ENCODE results near the gene UNC5C.

The UNC5C gene

GRCh38 chr4:95548738-95549245 lies at the start of gene UNC5C:
Gene UNC5C (minus strand): TSS chr4:95548973.
- no peak for DNase-seq (ENCODE audit: low read depth)

- DNase-seq (ENCODE audit: low read depth): no peak
Observed at GRCh38 chr4:95596676-95597075, 47.9 kb upstream of the UNC5C start.

DNA sequence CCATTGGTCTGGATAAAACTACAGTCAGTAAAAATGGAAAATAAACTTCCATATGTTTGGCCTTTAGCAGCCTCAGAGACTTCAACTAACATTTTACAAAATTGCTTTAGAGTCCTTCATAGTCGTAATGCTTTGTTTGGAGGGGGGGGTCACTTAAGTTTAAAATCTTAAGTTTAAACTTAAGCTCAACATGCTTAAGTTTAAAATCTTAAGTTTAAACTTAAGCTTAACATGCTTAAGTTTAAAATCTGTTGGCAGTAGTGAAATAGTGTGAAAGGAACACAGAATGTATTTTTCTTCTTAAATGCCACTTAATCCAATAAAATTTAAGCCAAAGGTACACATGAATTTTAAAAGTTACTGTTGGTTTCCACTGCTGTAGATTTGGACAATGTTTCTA lies 45.9 kb upstream of the UNC5C start:
- no peak for DNase-seq (ENCODE audit: low read depth)

GRCh38 chr4:95594013-95594412 lies 45.2 kb upstream of the UNC5C start:
- DNase-seq (ENCODE audit: low read depth): no peak

DNA sequence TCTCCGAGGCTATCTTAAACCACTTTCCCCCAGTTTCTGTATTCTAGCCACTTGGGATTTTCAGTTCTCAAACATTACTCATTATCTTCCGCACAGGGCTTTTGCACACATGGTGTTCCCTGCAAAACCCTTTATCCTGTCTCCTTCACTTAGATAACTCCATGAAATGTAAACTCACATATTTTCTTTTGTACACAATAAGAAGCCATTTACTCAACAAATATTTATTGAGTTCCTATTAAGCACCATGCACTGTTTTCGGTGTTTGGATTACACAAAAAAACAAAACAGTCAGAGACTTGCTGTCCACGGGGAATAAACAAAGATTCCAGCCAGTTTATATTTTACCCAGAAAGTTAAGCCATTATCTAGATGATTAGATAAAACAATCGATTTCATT lies 42.5 kb upstream of the UNC5C start:
- no peak for DNase-seq (ENCODE audit: low read depth)

- DNase-seq (ENCODE audit: low read depth): no peak
Observed at GRCh38 chr4:95590615-95591014, 41.8 kb upstream of the UNC5C start.

DNA sequence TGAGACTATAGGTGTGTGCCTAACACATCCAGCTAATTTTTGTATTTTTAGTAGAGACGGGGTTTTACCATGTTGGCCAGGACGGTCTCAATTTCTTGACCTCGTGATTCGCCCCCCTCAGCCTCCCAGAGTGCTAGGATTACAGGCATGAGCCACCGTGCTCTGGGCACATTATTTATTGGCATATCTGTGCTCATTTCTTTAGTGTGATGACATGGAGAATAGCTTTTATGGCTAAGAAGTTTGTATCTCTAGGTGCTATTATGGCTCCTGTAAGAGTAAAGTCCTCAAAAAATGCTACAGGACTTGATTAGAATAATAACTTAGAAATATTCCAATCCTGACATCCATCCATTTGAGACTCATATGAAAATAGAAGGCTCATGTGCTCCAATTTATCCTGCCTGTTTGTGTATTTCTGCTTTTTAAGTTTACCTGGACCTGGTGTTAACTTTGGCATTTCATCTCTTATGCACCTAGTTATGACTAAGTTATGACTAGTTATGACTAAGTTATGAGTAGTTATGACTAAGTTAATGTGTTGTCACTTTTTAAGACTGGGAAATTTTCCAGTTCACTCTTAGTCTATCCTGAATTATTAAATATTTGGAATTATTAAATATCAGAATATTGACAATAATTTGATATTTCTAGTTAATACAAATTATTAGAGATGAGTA lies 36.4 kb upstream of the UNC5C start:
- DNase-seq (ENCODE audit: low read depth): no peak

DNA sequence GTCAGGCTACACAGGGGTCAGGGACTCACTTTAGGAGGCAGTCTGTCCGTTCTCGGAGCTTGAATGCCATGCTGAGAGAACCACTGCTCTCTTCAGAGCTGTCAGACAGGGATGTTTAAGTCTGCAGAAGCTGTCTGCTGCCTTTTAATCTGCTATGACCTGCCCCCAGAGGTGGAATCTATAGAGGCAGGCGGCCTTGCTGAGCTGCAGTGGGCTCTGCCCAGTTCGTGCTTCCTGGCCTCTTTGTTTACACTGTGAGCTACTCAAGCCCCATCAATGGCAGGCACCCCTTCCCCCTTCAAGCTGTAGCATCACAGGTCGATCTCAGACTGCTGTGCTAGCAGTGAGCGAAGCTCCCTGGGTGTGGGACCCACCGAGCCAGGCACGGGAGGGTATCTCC lies 31.5 kb upstream of the UNC5C start:
- no peak for DNase-seq (ENCODE audit: low read depth)

- DNase-seq (ENCODE audit: low read depth): no peak
Observed at GRCh38 chr4:95572304-95572991, 23.7 kb upstream of the UNC5C start.

DNA sequence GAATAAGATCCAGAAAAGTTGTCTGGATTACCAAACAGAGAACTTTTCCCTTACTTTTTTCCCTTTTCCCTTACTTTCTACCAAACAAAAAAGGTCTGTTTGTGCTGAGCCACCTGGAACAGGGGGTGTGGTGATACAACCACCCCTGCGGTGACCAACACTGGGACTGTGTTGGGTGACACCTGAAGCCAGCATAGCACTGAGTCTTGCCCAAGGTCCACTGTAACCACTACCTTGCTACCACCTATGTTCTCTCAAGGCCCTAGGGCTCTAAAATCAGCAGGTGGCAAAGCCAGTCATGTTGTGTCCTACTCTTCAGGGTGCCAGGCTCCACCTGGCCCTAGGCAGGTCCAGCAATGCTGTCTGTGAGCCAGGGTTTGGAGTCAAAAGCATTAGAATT lies 22.8 kb upstream of the UNC5C start:
- DNase-seq (ENCODE audit: low read depth): no peak

- no peak for DNase-seq (ENCODE audit: low read depth)
Observed at GRCh38 chr4:95563638-95564337, 15.0 kb upstream of the UNC5C start.

DNA sequence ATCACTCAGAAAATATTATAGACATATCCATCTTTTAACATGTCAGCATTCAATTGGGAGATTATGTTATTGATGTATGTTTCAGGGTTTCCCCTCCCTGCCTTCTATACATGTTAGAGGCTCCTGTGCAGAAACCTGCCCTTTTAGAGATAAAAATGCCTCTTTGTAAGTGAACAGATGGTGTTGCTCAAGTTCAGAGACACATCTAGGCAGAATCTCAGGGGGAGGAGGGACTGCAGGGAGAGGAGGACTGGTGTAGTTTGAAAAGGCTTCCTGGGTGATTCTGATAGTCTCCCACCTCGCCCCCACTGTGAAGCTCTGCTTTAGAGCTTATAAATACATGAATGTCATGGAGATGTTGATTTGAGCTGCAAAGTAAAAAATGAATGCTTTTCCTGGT lies 12.0 kb upstream of the UNC5C start:
- DNase-seq (ENCODE audit: low read depth): no peak

GRCh38 chr4:95556207-95556859 lies 7.6 kb upstream of the UNC5C start:
- DNase-seq (ENCODE audit: low read depth): no peak

DNA sequence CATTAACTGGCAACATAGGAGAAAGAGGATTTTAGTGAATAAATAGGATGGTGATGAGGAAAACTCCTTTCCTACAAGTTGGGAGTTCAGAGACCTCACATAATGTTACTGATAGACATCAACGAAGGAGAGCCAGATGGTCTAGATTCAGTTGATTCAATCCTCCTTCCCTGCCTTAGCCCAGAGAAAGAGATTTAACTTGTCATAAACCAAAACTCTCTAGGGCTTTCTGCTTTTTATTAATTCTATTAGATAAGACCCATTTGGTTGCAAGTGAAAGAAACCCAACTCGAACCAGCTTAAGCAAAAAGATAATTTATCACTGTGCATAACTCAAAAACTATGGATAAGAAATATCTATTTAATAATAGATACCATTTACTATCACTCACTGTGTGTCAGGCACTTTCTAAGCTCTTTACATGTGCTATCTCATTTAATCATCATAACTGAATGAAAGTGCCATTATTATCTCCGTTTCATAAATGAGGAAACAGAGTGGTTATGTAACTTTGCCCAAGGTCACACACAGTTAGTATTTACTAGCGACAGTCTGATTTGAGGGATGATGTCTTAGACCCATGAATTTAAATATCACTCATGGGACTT lies 4.3 kb upstream of the UNC5C start:
- DNase-seq (ENCODE audit: low read depth): no peak

DNA sequence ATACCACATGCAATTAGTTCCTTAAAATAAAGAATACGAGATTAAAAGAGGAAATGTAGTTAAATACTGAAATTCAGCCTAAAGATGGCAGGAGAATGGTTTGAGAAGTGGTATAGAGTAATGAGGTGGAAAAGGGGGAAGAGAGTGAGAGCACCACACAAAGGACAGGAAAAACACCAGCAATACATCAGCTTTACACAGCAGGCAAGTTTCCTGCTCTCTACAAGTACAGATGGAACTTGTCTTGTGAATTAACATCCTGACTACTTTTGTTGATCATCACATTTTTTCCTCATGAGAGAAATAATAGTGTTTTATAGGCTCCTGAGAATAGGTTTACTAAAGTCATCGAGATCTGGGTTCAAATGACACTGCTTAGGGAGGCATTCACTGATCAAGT lies 2.9 kb upstream of the UNC5C start:
- DNase-seq (ENCODE audit: low read depth): no peak

DNA sequence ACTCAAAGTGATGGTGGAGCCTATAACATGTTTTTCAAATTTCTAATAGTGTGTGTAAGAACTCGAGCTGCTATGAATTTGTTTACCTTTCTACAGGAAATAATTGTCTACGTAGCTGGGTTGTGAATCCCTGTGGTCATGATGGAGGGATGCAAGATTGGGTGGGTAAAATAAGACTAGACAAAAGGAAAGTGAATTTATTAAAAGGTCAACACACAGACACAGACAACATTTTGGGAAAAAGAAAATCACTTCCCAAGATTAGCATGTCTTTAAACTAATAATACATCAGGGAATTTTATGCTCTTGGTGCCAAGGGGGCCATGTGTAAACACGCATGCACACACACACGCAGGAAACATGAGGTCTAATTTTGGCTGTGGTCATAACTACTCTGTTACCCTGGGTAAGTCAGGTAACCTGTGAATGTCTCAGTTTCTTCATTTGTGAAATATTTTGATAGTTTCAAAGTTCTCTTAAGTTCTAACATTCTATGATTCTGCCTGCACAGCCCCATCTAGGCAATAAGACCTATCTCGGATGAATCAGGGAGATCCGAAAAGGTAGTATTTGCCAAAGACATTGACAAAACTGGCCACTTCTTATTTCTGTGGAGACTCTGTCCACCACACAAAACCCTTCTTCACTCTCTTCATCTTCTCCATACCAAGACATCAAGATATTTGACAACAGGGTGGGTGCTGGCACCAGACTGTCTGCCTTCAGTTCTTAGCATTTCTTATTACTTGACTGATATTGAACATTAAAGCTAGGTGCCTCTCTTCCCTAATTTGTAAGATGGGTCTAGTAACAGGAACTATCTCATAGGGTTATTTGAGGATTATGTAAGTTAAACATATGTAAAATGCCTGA lies 1.6 kb upstream of the UNC5C start:
- no peak for DNase-seq (ENCODE audit: low read depth)

GRCh38 chr4:95549246-95550114 lies 707 bp upstream of the UNC5C start:
- no peak for DNase-seq (ENCODE audit: low read depth)

- no peak for DNase-seq (ENCODE audit: low read depth)
Observed at GRCh38 chr4:95547715-95548471, 880 bp downstream of the UNC5C start.
